Keratinocyte (primary cell): ENCODE results near the gene B4GALNT3.

ENCODE experiments used
- EZH2 ChIP-seq: IDR thresholded peaks from one replicate; pipeline ENCODE4 v1.6.1; 2012; ENCODE audit warnings: inconsistent platforms, mild to moderate bottlenecking, low read length, moderate library complexity
- TF ChIP-seq, protein P1 (sequence below), 3 experiments: IDR thresholded peaks in 1 of 3; conservative IDR thresholded peaks in 1 of 3; optimal IDR thresholded peaks in 1 of 3; 2 replicates in 2 of 3; 3 replicates in 1 of 3; pipeline versions ENCODE3 to v1.5.1; 2011; ENCODE audit warnings: low read length in 3 of 3, mild to moderate bottlenecking in 3 of 3, moderate library complexity in 2 of 3, control low read depth in 1 of 3, inconsistent platforms in 1 of 3; ENCODE audit not compliant: insufficient read depth in 2 of 3; ENCODE audit errors: extremely low read depth in 1 of 3

DNA sequence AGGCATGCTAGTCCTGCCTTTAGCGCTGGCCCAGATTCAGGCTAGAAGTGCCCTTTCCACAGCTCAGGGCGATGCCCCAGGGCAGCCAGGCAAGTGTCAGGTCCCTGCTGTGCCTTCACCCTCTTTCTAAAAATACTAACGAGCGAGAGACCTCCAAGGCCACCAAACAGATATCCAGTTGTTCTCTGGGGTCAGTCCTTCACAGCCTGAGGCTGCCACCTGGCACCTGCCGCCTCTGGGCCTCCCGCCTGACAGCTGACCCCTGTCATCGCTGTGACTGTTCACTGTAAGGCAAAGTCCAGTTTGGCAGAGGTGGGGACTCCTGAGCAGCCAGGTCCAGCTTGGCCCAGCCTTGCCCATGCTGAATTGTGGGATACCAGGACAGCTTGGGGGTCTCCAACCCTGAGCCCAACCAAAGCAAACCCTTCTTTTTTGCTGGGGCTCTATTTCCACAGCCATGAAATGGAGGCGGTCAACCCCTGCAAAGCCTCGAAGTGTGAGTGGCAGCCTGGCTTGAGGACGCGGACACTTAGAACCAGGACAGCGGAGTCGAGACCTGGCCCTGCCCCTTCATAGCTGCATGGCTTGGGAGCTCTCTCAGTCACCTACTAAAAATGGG, 123.6 kb downstream of the B4GALNT3 start:
- TF ChIP-seq, protein P1, sequence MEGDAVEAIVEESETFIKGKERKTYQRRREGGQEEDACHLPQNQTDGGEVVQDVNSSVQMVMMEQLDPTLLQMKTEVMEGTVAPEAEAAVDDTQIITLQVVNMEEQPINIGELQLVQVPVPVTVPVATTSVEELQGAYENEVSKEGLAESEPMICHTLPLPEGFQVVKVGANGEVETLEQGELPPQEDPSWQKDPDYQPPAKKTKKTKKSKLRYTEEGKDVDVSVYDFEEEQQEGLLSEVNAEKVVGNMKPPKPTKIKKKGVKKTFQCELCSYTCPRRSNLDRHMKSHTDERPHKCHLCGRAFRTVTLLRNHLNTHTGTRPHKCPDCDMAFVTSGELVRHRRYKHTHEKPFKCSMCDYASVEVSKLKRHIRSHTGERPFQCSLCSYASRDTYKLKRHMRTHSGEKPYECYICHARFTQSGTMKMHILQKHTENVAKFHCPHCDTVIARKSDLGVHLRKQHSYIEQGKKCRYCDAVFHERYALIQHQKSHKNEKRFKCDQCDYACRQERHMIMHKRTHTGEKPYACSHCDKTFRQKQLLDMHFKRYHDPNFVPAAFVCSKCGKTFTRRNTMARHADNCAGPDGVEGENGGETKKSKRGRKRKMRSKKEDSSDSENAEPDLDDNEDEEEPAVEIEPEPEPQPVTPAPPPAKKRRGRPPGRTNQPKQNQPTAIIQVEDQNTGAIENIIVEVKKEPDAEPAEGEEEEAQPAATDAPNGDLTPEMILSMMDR (optimal IDR thresholded peaks at IDR 0.05 in 1 of 3, IDR thresholded peaks at IDR 0.05 in 1 of 3, conservative IDR thresholded peaks at IDR 0.05 in 1 of 3; ENCODE audit: extremely low read depth in 1 of 3, insufficient read depth in 2 of 3, low read length in 3 of 3), result no peak
- no peak for TF ChIP-seq EZH2
